ENCODE measurements around the gene NCBP1. TPM values are rescaled to one million over a fixed set of nuclear protein-coding genes. Genes with fewer than 3 reads are reported as not detected.

The NCBP1 gene
- total RNA-seq = 30.2 and 37.6 TPM in 2 replicates

GRCh38 chr9:97632985-97633858 lies at the start of gene NCBP1, which contains the start of gene TSTD2:
Gene NCBP1 (plus strand): TSS chr9:97633821. CDS start chr9:97633882, 61 bp downstream.
Gene TSTD2 (minus strand): TSS chr9:97633368. CDS start chr9:97627562, 5,806 bp downstream.

GRCh38 chr9:97696803-97697601 lies 63.4 kb downstream of the NCBP1 start, which contains the start of gene XPA:
Gene XPA (minus strand): TSS chr9:97697340. CDS start chr9:97697292, 48 bp downstream.

Other genes with a start within 250 kb of the NCBP1 start
- 11.8 and 12.3 TPM in 2 replicates for gene TDRD7, start 221.7 kb upstream of the NCBP1 start, total RNA-seq
- not detected in 2 replicates for gene TMOD1, start 132.2 kb upstream of the NCBP1 start, total RNA-seq
- 16.3 and 21.1 TPM in 2 replicates for gene TSTD2, start 453 bp upstream of the NCBP1 start, total RNA-seq
- 5.8 and 7.3 TPM in 2 replicates for gene XPA, start 63.5 kb downstream of the NCBP1 start, total RNA-seq
- gene FOXE1, start 219.4 kb downstream of the NCBP1 start, total RNA-seq = 0.12 TPM in 1 of 2 replicates, not detected in the other